WTC11 (cell line): ENCODE measurements around the gene AXIN2. TPM values are rescaled to one million over a fixed set of nuclear protein-coding genes. Genes with fewer than 3 reads are reported as not detected.

Source experiments
- ATAC-seq: fragments of 200-7000 bp; cut with Tn5 transposase; 2 replicates; pipeline ENCODE4 v1.10.0; 2021; ENCODE audit warnings: mild to moderate bottlenecking, moderate library complexity
- CTCF ChIA-PET: fragments of 300-600 bp; sonication (Branson Sonifier 250); formaldehyde crosslinking; loops from one replicate; lab custom pipeline; 2021; ENCODE audit warnings: antibody characterized with exemption; lab: Charles Lee
- POLR2A ChIA-PET: fragments of 350-600 bp; sonication (Branson Sonifier 250); formaldehyde crosslinking; loops from one replicate; lab custom pipeline; 2021; ENCODE audit warnings: antibody characterized with exemption; lab: Charles Lee
- DNase-seq: peaks from one replicate; pipeline ENCODE4 v3.0.0; 2021; ENCODE audit warnings: low spot score
- H3K27ac Mint-ChIP-seq: 2 replicates; pipeline ENCODE4 v1.8.0; 2021; ENCODE audit warnings: mixed read lengths
- H3K27me3 Mint-ChIP-seq: 2 replicates; pipeline ENCODE4 v1.8.0; 2021; ENCODE audit warnings: low read depth, mild to moderate bottlenecking, moderate library complexity, mixed read lengths
- H3K36me3 Mint-ChIP-seq: 2 replicates; pipeline ENCODE4 v1.8.0; 2021; ENCODE audit warnings: mixed read lengths
- H3K4me1 Mint-ChIP-seq: 2 replicates; pipeline ENCODE4 v1.8.0; 2022; ENCODE audit warnings: mixed read lengths
- H3K4me3 Mint-ChIP-seq: 2 replicates; pipeline ENCODE4 v1.8.0; 2021; ENCODE audit warnings: mild to moderate bottlenecking, moderate library complexity, mixed read lengths
- H3K9me3 Mint-ChIP-seq: 2 replicates; pipeline ENCODE4 v1.8.0; 2021; ENCODE audit warnings: mixed read lengths
- CREB1 ChIP-seq: sonication (generic); formaldehyde crosslinking; IDR thresholded peaks from 2 replicates; pipeline ENCODE4 v1.8.0; 2023; ENCODE audit warnings: mild to moderate bottlenecking, missing genetic modification reagents
- E2F4 ChIP-seq: sonication (generic); formaldehyde crosslinking; IDR thresholded peaks from 2 replicates; pipeline ENCODE4 v1.8.1; 2022; ENCODE audit warnings: low read depth, mild to moderate bottlenecking, moderate library complexity, missing genetic modification reagents, borderline replicate concordance
- E2F5 ChIP-seq: sonication (generic); formaldehyde crosslinking; IDR thresholded peaks from 2 replicates; pipeline ENCODE4 v1.8.1; 2022; ENCODE audit warnings: mild to moderate bottlenecking, moderate library complexity, missing genetic modification reagents
- EMX1 ChIP-seq: fragments of 250-450 bp; sonication (Bioruptor Pico); IDR thresholded peaks from 2 replicates; pipeline ENCODE4 v1.8.0; 2021; ENCODE audit warnings: mild to moderate bottlenecking
- GABPB1 ChIP-seq: sonication (generic); formaldehyde crosslinking; IDR thresholded peaks from 2 replicates; pipeline ENCODE4 v1.8.1; 2023; ENCODE audit warnings: mild to moderate bottlenecking, missing genetic modification reagents
- GRHL2 ChIP-seq: fragments of 250-450 bp; sonication (Bioruptor Pico); IDR thresholded peaks from 2 replicates; pipeline ENCODE4 v1.8.0; 2022; ENCODE audit warnings: mild to moderate bottlenecking, moderate library complexity; ENCODE audit not compliant: insufficient replicate concordance, severe bottlenecking
- KAT7 ChIP-seq: sonication (generic); formaldehyde crosslinking; IDR thresholded peaks from 2 replicates; pipeline ENCODE4 v1.8.1; 2023; ENCODE audit warnings: missing genetic modification reagents, mild to moderate bottlenecking, borderline replicate concordance
- MLX ChIP-seq: sonication (generic); formaldehyde crosslinking; IDR thresholded peaks from 2 replicates; pipeline ENCODE4 v1.8.1; 2023; ENCODE audit warnings: mild to moderate bottlenecking, missing genetic modification reagents, moderate library complexity
- MYBL2 ChIP-seq: sonication (generic); formaldehyde crosslinking; IDR thresholded peaks from 2 replicates; pipeline ENCODE4 v1.8.1; 2023; ENCODE audit warnings: mild to moderate bottlenecking, moderate library complexity, missing genetic modification reagents
- NFATC4 ChIP-seq: fragments of 250-450 bp; sonication (Bioruptor Pico); IDR thresholded peaks from 2 replicates; pipeline ENCODE4 v1.9.0; 2021; ENCODE audit warnings: mild to moderate bottlenecking
- NFE2L1 ChIP-seq: sonication (generic); formaldehyde crosslinking; IDR thresholded peaks from 2 replicates; pipeline ENCODE4 v1.8.1; 2023; ENCODE audit warnings: missing genetic modification reagents
- NR2C2 ChIP-seq: sonication (generic); formaldehyde crosslinking; IDR thresholded peaks from 2 replicates; pipeline ENCODE4 v1.8.0; 2022; ENCODE audit warnings: mild to moderate bottlenecking, missing genetic modification reagents
- NR3C1 ChIP-seq: sonication (generic); formaldehyde crosslinking; conservative IDR thresholded peaks from 2 replicates; pipeline ENCODE4 v1.8.1; 2023; ENCODE audit warnings: low read depth, mild to moderate bottlenecking, missing genetic modification reagents
- SP1 ChIP-seq: sonication (generic); formaldehyde crosslinking; conservative IDR thresholded peaks from 2 replicates; pipeline ENCODE4 v1.8.1; 2022; ENCODE audit warnings: missing genetic modification reagents
- TEAD1 ChIP-seq: sonication (generic); formaldehyde crosslinking; IDR thresholded peaks from 2 replicates; pipeline ENCODE4 v1.8.0; 2022; ENCODE audit warnings: mild to moderate bottlenecking, missing genetic modification reagents
- TEAD4 ChIP-seq: sonication (generic); formaldehyde crosslinking; IDR thresholded peaks from 2 replicates; pipeline ENCODE4 v1.8.0; 2022; ENCODE audit warnings: mild to moderate bottlenecking, missing genetic modification reagents
- ZBTB21 ChIP-seq: sonication (generic); formaldehyde crosslinking; IDR thresholded peaks from 2 replicates; pipeline ENCODE4 v1.8.1; 2023; ENCODE audit warnings: mild to moderate bottlenecking, missing genetic modification reagents, borderline replicate concordance
- ZMAT4 ChIP-seq: fragments of 250-450 bp; sonication (Bioruptor Pico); IDR thresholded peaks from 2 replicates; pipeline ENCODE4 v1.9.0; 2021; ENCODE audit warnings: mild to moderate bottlenecking
- ZNF263 ChIP-seq: sonication (generic); formaldehyde crosslinking; IDR thresholded peaks from 2 replicates; pipeline ENCODE4 v1.8.1; 2022; ENCODE audit warnings: low read depth, mild to moderate bottlenecking, moderate library complexity, missing genetic modification reagents
- ZNF281 ChIP-seq: sonication (generic); formaldehyde crosslinking; IDR thresholded peaks from 2 replicates; pipeline ENCODE4 v1.8.0; 2023; ENCODE audit warnings: mild to moderate bottlenecking, missing genetic modification reagents
- ZNF416 ChIP-seq: fragments of 250-450 bp; sonication (Bioruptor Pico); IDR thresholded peaks from 2 replicates; pipeline ENCODE4 v1.9.0; 2021; ENCODE audit warnings: mild to moderate bottlenecking, inconsistent platforms
- ZNF423 ChIP-seq: fragments of 250-450 bp; sonication (Bioruptor Pico); IDR thresholded peaks from 2 replicates; pipeline ENCODE4 v2.1.2; 2022; ENCODE audit warnings: mild to moderate bottlenecking, moderate library complexity
- ZNF425 ChIP-seq: fragments of 250-450 bp; sonication (Bioruptor Pico); conservative IDR thresholded peaks from 2 replicates; pipeline ENCODE4 v1.9.0; 2021; ENCODE audit warnings: mild to moderate bottlenecking
- total RNA-seq: library from RNA; stranded (reverse); gene quantifications from 3 replicates; pipeline ENCODE4 v1.2.3, GENCODE V29; 2021
- TF ChIP-seq, protein P1 (sequence below): fragments of 250-450 bp; sonication (Bioruptor Pico); IDR thresholded peaks from 2 replicates; pipeline ENCODE4 v1.8.0; 2021; ENCODE audit warnings: mild to moderate bottlenecking

Gene AXIN2
- total RNA-seq, 1 experiment from 2014 or later = 35.0 TPM

- no peaks in the 10 kb centered on the region for H3K9me3 Mint-ChIP-seq
- no peaks in the 10 kb centered on the region for H3K27me3 Mint-ChIP-seq
- no peak overlapping the region for H3K4me3 Mint-ChIP-seq
- TF ChIP-seq ZNF423 (CRISPR knock-in tag) = no peak
- TF ChIP-seq NR3C1 (CRISPR knock-in tag) = no peak
- no peak for TF ChIP-seq ZMAT4
- peak; percentile 41; the same call in 1 of the 2 replicates for TF ChIP-seq TEAD1 (CRISPR knock-in tag)
- TF ChIP-seq GRHL2 (CRISPR knock-in tag) = no peak
- TF ChIP-seq ZNF425 (CRISPR knock-in tag) = no peak
- 0 out of 2 replicates have a peak, but pooled peaks have one; percentile 32 for TF ChIP-seq SP1 (CRISPR knock-in tag)
- TF ChIP-seq GABPB1 (CRISPR knock-in tag) = no peak
- no peak for TF ChIP-seq NFE2L1
- no peak for TF ChIP-seq NFATC4 (CRISPR knock-in tag)
- TF ChIP-seq MLX (CRISPR knock-in tag) = no peak
- no peak for TF ChIP-seq NR2C2
- no peak for TF ChIP-seq CREB1
- no peak for TF ChIP-seq E2F5 (CRISPR knock-in tag)
- TF ChIP-seq E2F4 = no peak
- TF ChIP-seq TEAD4 (CRISPR knock-in tag) = no peak
- ATAC-seq (peak; percentile 50), DNase-seq (peak; percentile 27)
- peak overlapping the region; percentile 81; the same call in 1 of the 2 replicates for H3K27ac Mint-ChIP-seq
- peaks cover 62% of the 10 kb centered on the region for H3K4me1 Mint-ChIP-seq
- ChIA-PET CTCF (interaction anchor here (0.9 to 1.9 kb wide), 5 partner anchors 9 to 248 kb away, joined by 3 to 5 read pairs (median 3); no protein-coding TSS in a partner anchor), POLR2A (no interaction called here)
- H3K36me3 Mint-ChIP-seq = peaks cover 40% of the 10 kb centered on the region
These were observed 11.3 kb downstream of the AXIN2 start for GRCh38 chr17:65550075-65550662.

DNA sequence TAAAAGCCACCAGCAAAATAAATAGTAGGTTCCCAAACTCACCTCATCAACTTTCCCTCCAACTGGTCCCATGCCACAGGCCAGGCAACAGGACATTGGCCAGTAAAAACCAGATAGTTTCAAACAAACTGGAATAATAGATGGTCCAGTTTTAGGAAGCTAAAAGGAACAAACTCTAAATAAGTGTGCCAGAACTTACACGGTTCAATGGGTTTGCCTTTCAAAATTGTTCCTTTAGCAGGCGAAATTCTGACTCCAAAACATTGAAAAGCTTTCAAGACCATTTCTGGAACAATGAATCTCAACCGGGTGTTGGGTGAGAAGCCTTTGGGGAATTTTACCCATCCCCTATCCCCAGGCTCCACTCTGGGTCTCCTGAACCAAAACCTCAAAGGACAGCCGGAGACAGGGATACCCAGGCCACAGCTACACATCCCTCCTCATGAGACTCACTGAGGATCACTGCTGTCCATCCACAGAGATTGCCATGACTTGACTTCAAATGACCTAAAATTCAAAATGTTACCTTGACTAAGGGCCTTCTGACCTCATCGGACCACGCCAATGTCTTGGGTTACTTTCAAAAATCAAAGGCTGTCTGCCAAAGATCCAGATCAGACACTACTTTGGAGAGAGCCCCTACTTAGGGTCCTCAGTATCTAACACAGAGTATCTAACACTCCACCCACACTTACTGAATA, 13.0 kb downstream of the AXIN2 start:
- no peak overlapping the region for H3K4me3 Mint-ChIP-seq
- H3K9me3 Mint-ChIP-seq = no peaks in the 10 kb centered on the region
- no peak overlapping the region for H3K27ac Mint-ChIP-seq
- peaks cover 45% of the 10 kb centered on the region for H3K36me3 Mint-ChIP-seq
- no peaks in the 10 kb centered on the region for H3K27me3 Mint-ChIP-seq
- POLR2A ChIA-PET = interaction anchor here (0.9 kb wide), 1 partner anchor 9 kb away, joined by 3 read pairs; no protein-coding TSS in a partner anchor
- peaks cover 70% of the 10 kb centered on the region for H3K4me1 Mint-ChIP-seq
- CTCF ChIA-PET = no interaction called here
- DNase-seq (no peak), ATAC-seq (no peak)
- no peak for TF ChIP-seq ZNF281 (CRISPR knock-in tag)
- TF ChIP-seq, protein P1, sequence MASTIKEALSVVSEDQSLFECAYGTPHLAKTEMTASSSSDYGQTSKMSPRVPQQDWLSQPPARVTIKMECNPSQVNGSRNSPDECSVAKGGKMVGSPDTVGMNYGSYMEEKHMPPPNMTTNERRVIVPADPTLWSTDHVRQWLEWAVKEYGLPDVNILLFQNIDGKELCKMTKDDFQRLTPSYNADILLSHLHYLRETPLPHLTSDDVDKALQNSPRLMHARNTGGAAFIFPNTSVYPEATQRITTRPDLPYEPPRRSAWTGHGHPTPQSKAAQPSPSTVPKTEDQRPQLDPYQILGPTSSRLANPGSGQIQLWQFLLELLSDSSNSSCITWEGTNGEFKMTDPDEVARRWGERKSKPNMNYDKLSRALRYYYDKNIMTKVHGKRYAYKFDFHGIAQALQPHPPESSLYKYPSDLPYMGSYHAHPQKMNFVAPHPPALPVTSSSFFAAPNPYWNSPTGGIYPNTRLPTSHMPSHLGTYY (CRISPR knock-in tag) = no peak
- TF ChIP-seq MYBL2 = no peak
- no peak for TF ChIP-seq ZBTB21 (CRISPR knock-in tag)
- TF ChIP-seq GABPB1 (CRISPR knock-in tag) = no peak
- TF ChIP-seq KAT7 (CRISPR knock-in tag) = no peak
- no peak for TF ChIP-seq EMX1
- TF ChIP-seq MLX (CRISPR knock-in tag) = no peak
- no peak for TF ChIP-seq ZNF416 (CRISPR knock-in tag)
- no peak for TF ChIP-seq ZNF263 (CRISPR knock-in tag)
